A549 treated with CORT108297 at 1 μM for 4 hours (cell line): ENCODE results near the gene CRYBA1. TPM values are rescaled to one million over a fixed set of nuclear protein-coding genes. Genes with fewer than 3 reads are reported as not detected.

Experiments used
- total RNA-seq: library from RNA; stranded (reverse); fragments of 200-300 nt; extraction: Qiagen RNA extraction; gene quantifications from 5 replicates; pipeline ENCODE4 v1.2.3, GENCODE V29; 2022

CRYBA1 gene, protein sequence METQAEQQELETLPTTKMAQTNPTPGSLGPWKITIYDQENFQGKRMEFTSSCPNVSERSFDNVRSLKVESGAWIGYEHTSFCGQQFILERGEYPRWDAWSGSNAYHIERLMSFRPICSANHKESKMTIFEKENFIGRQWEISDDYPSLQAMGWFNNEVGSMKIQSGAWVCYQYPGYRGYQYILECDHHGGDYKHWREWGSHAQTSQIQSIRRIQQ
- total RNA-seq, result not detected in 5 replicates

DNA sequence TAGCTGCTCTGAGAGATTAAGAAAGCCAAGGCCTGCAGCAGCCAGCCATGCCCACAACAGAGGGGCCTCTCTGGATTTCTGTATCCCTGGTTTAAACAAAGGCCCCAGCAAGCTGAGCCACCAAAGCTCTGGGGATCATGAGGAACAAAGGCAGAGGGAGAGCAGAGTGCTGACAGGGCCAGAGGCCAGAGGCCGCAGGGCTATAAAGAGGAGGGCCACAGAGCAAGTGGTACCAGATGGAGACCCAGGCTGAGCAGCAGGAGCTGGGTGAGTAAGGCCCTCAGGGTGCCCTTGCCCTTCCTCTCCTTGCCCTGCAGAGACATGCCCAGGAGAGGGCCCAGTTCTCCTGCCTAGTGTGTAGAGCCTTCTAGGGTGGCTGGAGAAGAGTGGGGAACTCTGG lies at the start of gene CRYBA1:
Gene CRYBA1 (plus strand): TSS at position 232 of the 400 bp plus-strand sequence. CDS start 5 bp downstream, at position 237.

DNA sequence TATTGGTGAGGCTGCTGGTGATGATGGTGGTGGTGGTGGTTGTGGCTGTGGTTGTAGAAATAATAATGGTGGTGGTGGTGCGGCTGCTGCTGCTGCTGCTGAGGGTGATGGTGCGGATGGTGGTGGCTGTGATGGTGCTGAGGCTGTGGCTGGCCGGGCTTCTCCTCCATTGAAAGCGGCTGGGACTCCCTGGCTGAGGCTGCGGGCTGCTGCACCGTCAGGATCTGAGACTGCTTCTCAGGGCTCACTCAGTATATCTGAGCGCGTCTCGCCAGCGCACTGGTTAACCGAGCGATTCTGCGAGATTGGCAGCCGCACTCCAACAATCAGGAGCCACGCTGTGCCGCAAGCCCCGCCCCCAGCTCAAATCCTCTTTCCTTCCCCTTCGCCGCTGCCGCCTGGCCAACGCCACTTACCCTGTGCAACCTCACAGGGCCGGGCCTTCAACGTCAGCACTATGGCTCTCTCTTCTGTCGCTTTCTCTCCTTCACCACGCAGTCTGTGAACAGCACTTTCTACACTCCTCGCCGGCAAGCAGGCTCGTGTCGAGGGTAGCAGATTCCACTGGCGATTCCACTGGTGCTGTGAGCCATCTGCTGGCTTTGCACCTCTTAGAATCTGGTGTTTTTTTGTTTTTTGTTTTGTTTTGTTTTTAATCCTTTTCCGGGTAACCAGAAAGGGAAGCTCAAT lies 47.4 kb downstream of the CRYBA1 start, which contains the start of gene NUFIP2:
Gene NUFIP2 (minus strand): TSS at position 259 of the 690 bp plus-strand sequence. CDS start 89 bp downstream, at position 170.

Other genes with a start within 250 kb of the CRYBA1 start
- 0.03 to 0.13 TPM in 2 of 5 replicates, not detected in the others for gene SEZ6, start 240.8 kb upstream of the CRYBA1 start, total RNA-seq
- gene PIPOX, start 203.7 kb upstream of the CRYBA1 start, total RNA-seq, result 0.15 to 0.20 TPM (median 0.17 TPM) in 4 of 5 replicates, not detected in the other
- gene MYO18A, start 66.5 kb upstream of the CRYBA1 start, total RNA-seq, result 24.2 to 33.5 TPM (median 30.4 TPM) in 5 replicates
- gene NUFIP2, start 47.3 kb downstream of the CRYBA1 start, total RNA-seq, result 40.0 to 64.8 TPM (median 55.4 TPM) in 5 replicates
- gene TAOK1, start 143.5 kb downstream of the CRYBA1 start, total RNA-seq, result 15.2 to 27.7 TPM (median 22.4 TPM) in 5 replicates